GM19240 (cell line): ENCODE measurements around the gene PAFAH1B2.

ENCODE experiments used
- DNase-seq: peaks from one replicate; pipeline ENCODE4 v3.0.0; 2011; ENCODE audit warnings: low spot score; ENCODE audit not compliant: insufficient read length

PAFAH1B2 gene

GRCh38 chr11:117220568-117220967 is 76.5 kb downstream of the PAFAH1B2 start:
- DNase-seq = no peak

GRCh38 chr11:117220999-117221774 is 77.1 kb downstream of the PAFAH1B2 start:
- DNase-seq = no peak

- no peak for DNase-seq
Observed at GRCh38 chr11:117221775-117222517, 77.9 kb downstream of the PAFAH1B2 start.

GRCh38 chr11:117222991-117223740 is 79.1 kb downstream of the PAFAH1B2 start:
- no peak for DNase-seq

- DNase-seq = no peak
Observed at GRCh38 chr11:117223741-117224689, 79.9 kb downstream of the PAFAH1B2 start.

GRCh38 chr11:117225553-117226170 is 81.6 kb downstream of the PAFAH1B2 start:
- DNase-seq = no peak
